NCI-H82 (cell line): ENCODE results near the gene SLC2A9.

ENCODE experiments used
- DNase-seq: peaks from one replicate; lab custom pipeline; 2025; lab: John Stamatoyannopoulos, UW

The SLC2A9 gene

GRCh38 chr4:10045481-10045880, 24.2 kb upstream of the SLC2A9 start:
- DNase-seq: no peak

- DNase-seq: no peak
These were observed 19.7 kb upstream of the SLC2A9 start for GRCh38 chr4:10041036-10041435.

GRCh38 chr4:10040049-10040892, 19.0 kb upstream of the SLC2A9 start:
- no peak for DNase-seq

- no peak for DNase-seq
These were observed 15.6 kb upstream of the SLC2A9 start for GRCh38 chr4:10036807-10037342.

GRCh38 chr4:10035130-10035529, 13.8 kb upstream of the SLC2A9 start:
- peak; percentile 86 for DNase-seq

- no peak for DNase-seq
These were observed 13.4 kb upstream of the SLC2A9 start for GRCh38 chr4:10034612-10035104.

GRCh38 chr4:10034136-10034535, 12.8 kb upstream of the SLC2A9 start:
- peak; percentile 11 for DNase-seq

- peak; percentile 83 for DNase-seq
These were observed 12.0 kb upstream of the SLC2A9 start for GRCh38 chr4:10033191-10033881.

GRCh38 chr4:10032625-10033024, 11.3 kb upstream of the SLC2A9 start:
- DNase-seq: no peak

- DNase-seq: peak; percentile 61
These were observed 10.6 kb upstream of the SLC2A9 start for GRCh38 chr4:10031668-10032590.

GRCh38 chr4:10030972-10031667, 9.8 kb upstream of the SLC2A9 start:
- peak; percentile 15 for DNase-seq

GRCh38 chr4:10029403-10029802, 8.1 kb upstream of the SLC2A9 start:
- DNase-seq: no peak

GRCh38 chr4:10028910-10029309, 7.6 kb upstream of the SLC2A9 start:
- peak; percentile 3 for DNase-seq

GRCh38 chr4:10026485-10026884, 5.2 kb upstream of the SLC2A9 start:
- no peak for DNase-seq

GRCh38 chr4:10025230-10025806, 4.0 kb upstream of the SLC2A9 start:
- DNase-seq: no peak

- DNase-seq: no peak
These were observed 3.0 kb upstream of the SLC2A9 start for GRCh38 chr4:10024303-10024702.

- DNase-seq: no peak
These were observed 2.5 kb upstream of the SLC2A9 start for GRCh38 chr4:10023806-10024205.

GRCh38 chr4:10023050-10023419, 1.7 kb upstream of the SLC2A9 start:
- DNase-seq: no peak

GRCh38 chr4:10022346-10023049, 1.2 kb upstream of the SLC2A9 start:
- DNase-seq: no peak

GRCh38 chr4:10021653-10022023, 341 bp upstream of the SLC2A9 start:
- DNase-seq: no peak
